AG09309 (cell line): ENCODE measurements around the gene TBC1D8B.
"Not testable (repeated sequence)": the region's sequence is repeated elsewhere in the genome, so short reads cannot be mapped to it uniquely, and the experiment has no call there.

ENCODE experiments used
- DNase-seq: peaks from one replicate; pipeline ENCODE4 v3.0.0-alpha.2; 2010; ENCODE audit warnings: low read depth
- H3K4me3 ChIP-seq: 2 replicates; pipeline ENCODE4 v1.5.1; 2011; ENCODE audit warnings: mild to moderate bottlenecking, low read depth, low read length, moderate library complexity; ENCODE audit not compliant: control insufficient read depth
- TF ChIP-seq, protein P1 (sequence below): IDR thresholded peaks from 2 replicates; pipeline ENCODE4 v1.5.1; 2011; ENCODE audit warnings: mild to moderate bottlenecking, low read depth, low read length, inconsistent platforms; ENCODE audit not compliant: insufficient read depth, control insufficient read depth; ENCODE audit errors: missing control alignments

TBC1D8B gene

DNA sequence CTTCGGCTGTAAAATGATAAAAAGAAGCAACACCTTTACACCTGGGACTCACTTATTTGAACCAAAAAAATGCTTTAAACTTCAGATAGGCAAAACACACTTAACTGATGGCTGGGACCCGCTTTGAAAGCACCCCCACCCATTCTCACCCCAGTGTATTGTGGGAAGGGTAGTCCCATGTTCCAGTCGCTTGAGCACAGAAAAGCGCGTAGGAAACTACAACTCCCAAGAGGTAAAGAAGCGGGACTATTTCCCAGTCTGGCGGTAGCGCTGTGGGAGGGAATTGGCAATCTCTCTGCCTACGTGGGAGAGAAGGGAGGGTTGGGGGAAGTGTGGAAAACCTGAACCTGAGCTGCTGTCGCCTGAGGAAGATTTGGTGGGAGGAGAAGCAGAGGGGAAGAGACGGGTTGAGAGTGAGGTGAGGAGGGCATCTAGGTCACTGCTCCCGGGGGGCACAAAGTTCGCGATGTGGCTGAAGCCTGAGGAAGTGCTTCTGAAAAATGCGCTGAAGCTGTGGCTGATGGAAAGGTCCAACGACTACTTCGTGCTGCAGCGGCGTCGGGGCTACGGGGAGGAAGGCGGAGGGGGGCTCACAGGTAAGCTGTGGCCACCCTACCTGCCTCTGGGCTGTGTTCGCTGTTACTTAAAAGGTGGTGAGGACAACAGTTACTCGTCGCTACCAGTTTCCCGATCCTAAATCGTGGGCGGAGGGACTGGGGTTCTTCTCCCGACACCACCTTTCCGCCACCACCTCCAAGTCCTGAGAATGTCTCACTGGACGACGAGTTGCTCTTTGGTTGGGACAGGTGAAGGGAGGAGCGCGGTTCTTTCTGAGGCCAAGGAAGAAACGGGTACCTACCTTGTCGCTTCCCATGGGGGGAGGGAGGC, at the start of gene TBC1D8B:
Gene TBC1D8B (plus strand): TSS at position 286 of the 888 bp plus-strand sequence. CDS start 181 bp downstream, at position 467.
- peak within 1 kb of the TSS; percentile 89 for H3K4me3 ChIP-seq
- DNase-seq = peak; percentile 76
- TF ChIP-seq, protein P1, sequence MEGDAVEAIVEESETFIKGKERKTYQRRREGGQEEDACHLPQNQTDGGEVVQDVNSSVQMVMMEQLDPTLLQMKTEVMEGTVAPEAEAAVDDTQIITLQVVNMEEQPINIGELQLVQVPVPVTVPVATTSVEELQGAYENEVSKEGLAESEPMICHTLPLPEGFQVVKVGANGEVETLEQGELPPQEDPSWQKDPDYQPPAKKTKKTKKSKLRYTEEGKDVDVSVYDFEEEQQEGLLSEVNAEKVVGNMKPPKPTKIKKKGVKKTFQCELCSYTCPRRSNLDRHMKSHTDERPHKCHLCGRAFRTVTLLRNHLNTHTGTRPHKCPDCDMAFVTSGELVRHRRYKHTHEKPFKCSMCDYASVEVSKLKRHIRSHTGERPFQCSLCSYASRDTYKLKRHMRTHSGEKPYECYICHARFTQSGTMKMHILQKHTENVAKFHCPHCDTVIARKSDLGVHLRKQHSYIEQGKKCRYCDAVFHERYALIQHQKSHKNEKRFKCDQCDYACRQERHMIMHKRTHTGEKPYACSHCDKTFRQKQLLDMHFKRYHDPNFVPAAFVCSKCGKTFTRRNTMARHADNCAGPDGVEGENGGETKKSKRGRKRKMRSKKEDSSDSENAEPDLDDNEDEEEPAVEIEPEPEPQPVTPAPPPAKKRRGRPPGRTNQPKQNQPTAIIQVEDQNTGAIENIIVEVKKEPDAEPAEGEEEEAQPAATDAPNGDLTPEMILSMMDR = no peak

DNA sequence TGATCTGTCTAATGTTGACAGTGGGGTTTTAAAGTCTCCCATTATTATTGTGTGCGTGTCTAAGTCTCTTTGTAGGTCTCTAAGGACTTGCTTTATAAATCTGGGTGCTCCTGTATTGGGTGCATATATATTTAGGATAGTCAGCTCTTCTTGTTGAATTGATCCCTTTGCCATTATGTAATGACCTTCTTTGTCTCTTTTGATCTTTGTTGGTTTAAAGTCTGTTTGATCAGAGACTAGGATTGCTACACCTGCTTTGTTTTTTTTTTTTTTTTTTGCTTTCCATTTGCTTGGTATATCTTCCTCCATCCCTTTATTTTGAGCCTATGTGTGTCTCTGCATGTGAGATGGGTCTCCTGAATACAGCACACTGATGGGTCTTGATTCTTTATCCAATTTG, 33.2 kb upstream of the TBC1D8B start:
- DNase-seq = not testable (repeated sequence)

DNA sequence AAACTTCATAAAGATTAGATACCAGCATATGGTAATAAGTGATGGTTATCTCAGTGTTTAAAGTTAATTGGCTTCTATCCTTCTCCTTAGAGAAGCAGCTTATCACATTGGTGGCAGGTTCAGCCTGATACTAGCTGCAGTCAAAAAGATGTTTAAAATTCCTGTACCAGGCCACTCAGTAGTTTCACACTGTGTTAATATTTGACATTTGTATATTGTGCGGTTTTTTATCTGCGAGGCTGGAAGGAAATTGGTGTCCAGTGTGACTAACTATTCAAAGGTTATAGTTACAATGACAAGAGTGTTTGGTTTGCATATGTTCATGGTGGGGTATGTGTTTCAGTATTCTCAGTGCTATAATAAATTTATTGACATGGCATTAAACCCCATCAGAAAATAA, 27.5 kb upstream of the TBC1D8B start:
- TF ChIP-seq, protein P1 = no peak
- no peak for DNase-seq
- no peak overlapping the region for H3K4me3 ChIP-seq

More for the DNA sequence above, 33.2 kb upstream of the TBC1D8B start:
- not testable (repeated sequence) for H3K4me3 ChIP-seq

DNA sequence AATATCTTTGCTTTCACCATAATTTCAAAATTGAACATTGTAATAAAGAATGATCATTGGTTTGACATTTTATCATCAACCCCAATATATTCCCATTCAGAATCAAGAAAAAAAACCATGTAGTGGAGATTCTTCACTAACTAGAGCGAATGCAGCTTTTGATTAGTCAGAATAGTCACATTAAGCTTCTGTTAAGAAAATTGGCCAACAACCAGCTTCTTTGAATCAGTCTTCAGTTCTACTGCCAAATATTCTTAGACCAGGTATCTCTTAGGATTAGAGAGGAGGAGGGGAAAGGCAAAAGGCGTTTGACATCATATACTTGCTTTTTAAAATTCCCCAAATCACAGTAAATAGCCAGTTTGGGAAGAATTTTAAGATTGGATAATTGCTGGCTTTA, 22.2 kb upstream of the TBC1D8B start:
- no peak overlapping the region for H3K4me3 ChIP-seq
- DNase-seq = no peak
- TF ChIP-seq, protein P1 = no peak

DNA sequence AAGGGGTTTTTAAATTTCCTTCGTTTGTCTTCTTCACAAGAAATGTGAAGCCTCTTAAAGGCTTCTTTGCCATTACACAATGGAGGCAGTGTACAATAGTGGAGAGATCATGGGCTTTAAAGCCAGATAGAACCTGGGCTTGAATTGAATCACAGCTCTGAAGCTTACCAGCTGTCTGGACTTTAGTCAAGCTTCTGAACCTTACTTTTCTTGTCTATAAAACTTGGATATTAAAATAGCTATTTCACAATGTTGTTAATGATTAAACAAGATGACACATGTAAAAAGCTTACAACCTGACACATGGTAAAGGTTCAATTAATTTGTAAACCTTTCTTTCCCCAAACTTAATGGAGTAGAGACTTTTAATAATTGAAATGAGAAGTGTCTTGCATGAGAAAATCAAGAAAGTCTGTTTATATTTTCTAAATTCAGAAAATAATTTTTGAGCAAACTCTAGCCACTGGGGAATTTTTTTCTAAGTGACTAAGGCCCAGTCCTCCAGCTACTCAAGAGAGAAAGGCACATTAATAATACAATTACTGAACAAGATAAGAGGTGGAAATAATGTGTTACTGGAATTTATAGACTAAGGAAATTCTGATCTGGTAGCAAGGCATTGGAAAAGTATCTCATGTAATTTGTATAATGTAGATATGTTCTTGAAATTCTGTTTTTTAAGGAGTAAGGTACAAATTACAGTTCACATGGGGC, 21.7 kb upstream of the TBC1D8B start:
- DNase-seq = no peak
- TF ChIP-seq, protein P1 = no peak

DNA sequence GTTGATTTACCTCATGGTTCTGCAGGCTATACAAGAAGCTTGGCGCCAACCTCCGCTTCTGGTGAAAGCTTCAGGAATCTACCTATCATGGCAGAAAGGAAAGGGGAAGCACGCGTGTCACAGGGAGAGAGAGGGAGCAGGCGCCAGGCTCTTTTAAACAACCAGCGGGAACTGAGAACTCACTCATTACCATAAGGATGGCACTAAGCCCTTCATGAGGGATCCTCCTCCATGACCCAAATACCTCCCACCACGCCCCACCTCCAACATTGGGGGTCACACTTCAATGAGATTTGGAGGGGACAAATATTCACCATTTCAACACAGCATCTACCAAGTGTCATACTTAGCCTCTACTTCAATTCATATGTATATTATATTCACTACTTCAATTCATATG, 18.8 kb upstream of the TBC1D8B start:
- TF ChIP-seq, protein P1 = no peak
- H3K4me3 ChIP-seq = no peak overlapping the region
- DNase-seq = no peak

More for the DNA sequence above, 21.7 kb upstream of the TBC1D8B start:
- H3K4me3 ChIP-seq = no peak overlapping the region

DNA sequence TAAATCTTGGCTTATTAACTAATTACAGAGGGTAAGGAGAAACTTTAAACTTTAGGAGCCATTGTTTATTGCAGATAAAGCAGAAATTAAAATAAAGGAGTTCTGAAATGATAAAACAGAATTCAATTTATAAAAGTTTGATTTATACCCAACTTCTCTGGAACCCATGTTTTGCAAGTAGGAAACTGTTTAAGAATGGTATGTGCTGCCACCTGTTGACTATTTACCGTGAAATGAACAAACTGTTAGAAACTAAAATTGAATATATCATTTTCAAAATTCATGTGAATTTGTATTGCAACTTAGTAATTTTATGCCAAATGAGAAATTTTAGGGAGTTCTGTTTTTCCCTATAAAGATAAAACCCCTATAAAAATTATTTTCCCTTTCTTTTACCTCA, 11.0 kb upstream of the TBC1D8B start:
- no peak overlapping the region for H3K4me3 ChIP-seq
- DNase-seq = peak; percentile 2
- TF ChIP-seq, protein P1 = peak; percentile 34
